HepG2 (cell line): ENCODE results near the gene IL6ST. TPM values are rescaled to one million over a fixed set of nuclear protein-coding genes. Genes with fewer than 3 reads are reported as not detected.
A peak's percentile ranks its signal among the peaks of the same experiment; 100 is the strongest.

ENCODE experiments used
- ATF6 ChIP-seq: sonication (generic); formaldehyde crosslinking; conservative IDR thresholded peaks from 2 replicates; pipeline ENCODE4 v1.4.0; 2020; ENCODE audit warnings: missing genetic modification reagents
- GPN1 ChIP-seq: sonication (generic); formaldehyde crosslinking; IDR thresholded peaks from 2 replicates; pipeline ENCODE4 v1.5.1; 2020; ENCODE audit warnings: missing genetic modification reagents, borderline replicate concordance
- GRHL1 ChIP-seq: sonication (generic); formaldehyde crosslinking; conservative IDR thresholded peaks from 2 replicates; pipeline ENCODE4 v1.8.0; 2022; ENCODE audit warnings: missing genetic modification reagents
- MBD4 ChIP-seq: IDR thresholded peaks from 2 replicates; pipeline ENCODE4 v1.6.1; 2012; ENCODE audit warnings: low read length, inconsistent platforms, borderline replicate concordance
- MTA3 ChIP-seq: sonication (generic); formaldehyde crosslinking; IDR thresholded peaks from 2 replicates; pipeline ENCODE4 v1.4.0; 2020; ENCODE audit warnings: missing genetic modification reagents
- SSRP1 ChIP-seq: IDR thresholded peaks from 2 replicates; pipeline ENCODE4 v1.6.1; 2016; ENCODE audit warnings: control low read depth
- ZNF335 ChIP-seq: sonication (generic); formaldehyde crosslinking; IDR thresholded peaks from 2 replicates; pipeline ENCODE4 v1.4.0; 2020; ENCODE audit warnings: missing genetic modification reagents
- polyA plus RNA-seq, 8 experiments: library from polyadenylated mRNA; depleted of rRNA in 3 of 8; stranded (reverse) in 7 of 8; unstranded in 1 of 8; fragments of >200 nt; fragmentation: Illumina TruSeq in 4 of 8; extraction: Trizol in 4 of 8; gene quantifications; 2 replicates each; pipeline versions ENCODE4 v1.2.1 to v1.2.3, GENCODE V29; 2011 to 2016; ENCODE audit warnings: low read depth in 4 of 8, missing spikeins in 1 of 8, mixed read lengths in 1 of 8; ENCODE audit not compliant: insufficient read depth in 1 of 8
- total RNA-seq, 5 experiments: library from RNA; depleted of rRNA; stranded (reverse); fragments of >200 nt; fragmentation: Illumina TruSeq; extraction: Trizol; gene quantifications; 2 replicates each; pipeline ENCODE4 v1.2.3, GENCODE V29; 2016; ENCODE audit warnings: low read depth in 1 of 5
- TF ChIP-seq, protein P1 (sequence below): sonication (generic); formaldehyde crosslinking; IDR thresholded peaks from 2 replicates; pipeline ENCODE4 v1.9.0; 2022; ENCODE audit warnings: low read depth, missing genetic modification reagents
- TF ChIP-seq, protein P2 (sequence below): sonication (generic); formaldehyde crosslinking; IDR thresholded peaks from 2 replicates; pipeline ENCODE4 v1.4.0; 2020; ENCODE audit warnings: mild to moderate bottlenecking, missing genetic modification reagents
- TF ChIP-seq, protein P3 (sequence below), 2 experiments: sonication (generic) in 1 of 2; formaldehyde crosslinking in 1 of 2; IDR thresholded peaks; 2 replicates each; pipeline versions ENCODE4 v1.6.1 to v1.9.0; 2014 to 2022; ENCODE audit warnings: antibody characterized with exemption in 1 of 2, borderline replicate concordance in 1 of 2, inconsistent platforms in 1 of 2, low read depth in 1 of 2, missing genetic modification reagents in 1 of 2

Gene IL6ST
- total and polyA plus RNA-seq, 2 of the 13 experiments (the other 11 are each of a cell fraction or from before 2014, with no cell fraction given) = 66.6 to 166 TPM

- TF ChIP-seq, protein P1, sequence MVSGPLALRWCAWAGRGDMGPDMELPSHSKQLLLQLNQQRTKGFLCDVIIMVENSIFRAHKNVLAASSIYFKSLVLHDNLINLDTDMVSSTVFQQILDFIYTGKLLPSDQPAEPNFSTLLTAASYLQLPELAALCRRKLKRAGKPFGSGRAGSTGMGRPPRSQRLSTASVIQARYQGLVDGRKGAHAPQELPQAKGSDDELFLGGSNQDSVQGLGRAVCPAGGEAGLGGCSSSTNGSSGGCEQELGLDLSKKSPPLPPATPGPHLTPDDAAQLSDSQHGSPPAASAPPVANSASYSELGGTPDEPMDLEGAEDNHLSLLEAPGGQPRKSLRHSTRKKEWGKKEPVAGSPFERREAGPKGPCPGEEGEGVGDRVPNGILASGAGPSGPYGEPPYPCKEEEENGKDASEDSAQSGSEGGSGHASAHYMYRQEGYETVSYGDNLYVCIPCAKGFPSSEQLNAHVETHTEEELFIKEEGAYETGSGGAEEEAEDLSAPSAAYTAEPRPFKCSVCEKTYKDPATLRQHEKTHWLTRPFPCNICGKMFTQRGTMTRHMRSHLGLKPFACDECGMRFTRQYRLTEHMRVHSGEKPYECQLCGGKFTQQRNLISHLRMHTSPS (CRISPR knock-in tag) = no peak
- TF ChIP-seq MBD4 = no peak
- no peak for TF ChIP-seq SSRP1 (CRISPR knock-in tag)
- TF ChIP-seq MTA3 (CRISPR knock-in tag) = no peak
- TF ChIP-seq ATF6 (CRISPR knock-in tag) = no peak
- TF ChIP-seq, protein P2, sequence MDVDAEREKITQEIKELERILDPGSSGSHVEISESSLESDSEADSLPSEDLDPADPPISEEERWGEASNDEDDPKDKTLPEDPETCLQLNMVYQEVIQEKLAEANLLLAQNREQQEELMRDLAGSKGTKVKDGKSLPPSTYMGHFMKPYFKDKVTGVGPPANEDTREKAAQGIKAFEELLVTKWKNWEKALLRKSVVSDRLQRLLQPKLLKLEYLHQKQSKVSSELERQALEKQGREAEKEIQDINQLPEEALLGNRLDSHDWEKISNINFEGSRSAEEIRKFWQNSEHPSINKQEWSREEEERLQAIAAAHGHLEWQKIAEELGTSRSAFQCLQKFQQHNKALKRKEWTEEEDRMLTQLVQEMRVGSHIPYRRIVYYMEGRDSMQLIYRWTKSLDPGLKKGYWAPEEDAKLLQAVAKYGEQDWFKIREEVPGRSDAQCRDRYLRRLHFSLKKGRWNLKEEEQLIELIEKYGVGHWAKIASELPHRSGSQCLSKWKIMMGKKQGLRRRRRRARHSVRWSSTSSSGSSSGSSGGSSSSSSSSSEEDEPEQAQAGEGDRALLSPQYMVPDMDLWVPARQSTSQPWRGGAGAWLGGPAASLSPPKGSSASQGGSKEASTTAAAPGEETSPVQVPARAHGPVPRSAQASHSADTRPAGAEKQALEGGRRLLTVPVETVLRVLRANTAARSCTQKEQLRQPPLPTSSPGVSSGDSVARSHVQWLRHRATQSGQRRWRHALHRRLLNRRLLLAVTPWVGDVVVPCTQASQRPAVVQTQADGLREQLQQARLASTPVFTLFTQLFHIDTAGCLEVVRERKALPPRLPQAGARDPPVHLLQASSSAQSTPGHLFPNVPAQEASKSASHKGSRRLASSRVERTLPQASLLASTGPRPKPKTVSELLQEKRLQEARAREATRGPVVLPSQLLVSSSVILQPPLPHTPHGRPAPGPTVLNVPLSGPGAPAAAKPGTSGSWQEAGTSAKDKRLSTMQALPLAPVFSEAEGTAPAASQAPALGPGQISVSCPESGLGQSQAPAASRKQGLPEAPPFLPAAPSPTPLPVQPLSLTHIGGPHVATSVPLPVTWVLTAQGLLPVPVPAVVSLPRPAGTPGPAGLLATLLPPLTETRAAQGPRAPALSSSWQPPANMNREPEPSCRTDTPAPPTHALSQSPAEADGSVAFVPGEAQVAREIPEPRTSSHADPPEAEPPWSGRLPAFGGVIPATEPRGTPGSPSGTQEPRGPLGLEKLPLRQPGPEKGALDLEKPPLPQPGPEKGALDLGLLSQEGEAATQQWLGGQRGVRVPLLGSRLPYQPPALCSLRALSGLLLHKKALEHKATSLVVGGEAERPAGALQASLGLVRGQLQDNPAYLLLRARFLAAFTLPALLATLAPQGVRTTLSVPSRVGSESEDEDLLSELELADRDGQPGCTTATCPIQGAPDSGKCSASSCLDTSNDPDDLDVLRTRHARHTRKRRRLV (CRISPR knock-in tag) = no peak
- TF ChIP-seq, protein P3, sequence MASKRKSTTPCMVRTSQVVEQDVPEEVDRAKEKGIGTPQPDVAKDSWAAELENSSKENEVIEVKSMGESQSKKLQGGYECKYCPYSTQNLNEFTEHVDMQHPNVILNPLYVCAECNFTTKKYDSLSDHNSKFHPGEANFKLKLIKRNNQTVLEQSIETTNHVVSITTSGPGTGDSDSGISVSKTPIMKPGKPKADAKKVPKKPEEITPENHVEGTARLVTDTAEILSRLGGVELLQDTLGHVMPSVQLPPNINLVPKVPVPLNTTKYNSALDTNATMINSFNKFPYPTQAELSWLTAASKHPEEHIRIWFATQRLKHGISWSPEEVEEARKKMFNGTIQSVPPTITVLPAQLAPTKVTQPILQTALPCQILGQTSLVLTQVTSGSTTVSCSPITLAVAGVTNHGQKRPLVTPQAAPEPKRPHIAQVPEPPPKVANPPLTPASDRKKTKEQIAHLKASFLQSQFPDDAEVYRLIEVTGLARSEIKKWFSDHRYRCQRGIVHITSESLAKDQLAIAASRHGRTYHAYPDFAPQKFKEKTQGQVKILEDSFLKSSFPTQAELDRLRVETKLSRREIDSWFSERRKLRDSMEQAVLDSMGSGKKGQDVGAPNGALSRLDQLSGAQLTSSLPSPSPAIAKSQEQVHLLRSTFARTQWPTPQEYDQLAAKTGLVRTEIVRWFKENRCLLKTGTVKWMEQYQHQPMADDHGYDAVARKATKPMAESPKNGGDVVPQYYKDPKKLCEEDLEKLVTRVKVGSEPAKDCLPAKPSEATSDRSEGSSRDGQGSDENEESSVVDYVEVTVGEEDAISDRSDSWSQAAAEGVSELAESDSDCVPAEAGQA (IDR thresholded peaks at IDR 0.05; ENCODE audit: low read depth) = 0 out of 2 replicates have a peak, but pooled peaks have one; percentile 63
- TF ChIP-seq, protein P3 (CRISPR knock-in tag; IDR thresholded peaks at IDR 0.05; ENCODE audit: borderline replicate concordance) = no peak
- no peak for TF ChIP-seq GPN1 (CRISPR knock-in tag)
- TF ChIP-seq GRHL1 (CRISPR knock-in tag) = no peak
- 0 out of 2 replicates have a peak, but pooled peaks have one; percentile 66 for TF ChIP-seq ZNF335
Observed at GRCh38 chr5:56025151-56025885, 30.6 kb upstream of the IL6ST start (continued).
